WTC11 (cell line): Measurements from ENCODE around the gene HDGFL2. TPM values are rescaled to one million over a fixed set of nuclear protein-coding genes. Genes with fewer than 3 reads are reported as not detected.
A peak's percentile ranks its signal among the peaks of the same experiment; 100 is the strongest.

Experiments used
- ATAC-seq: fragments of 200-7000 bp; cut with Tn5 transposase; 2 replicates; pipeline ENCODE4 v1.10.0; 2021; ENCODE audit warnings: mild to moderate bottlenecking, moderate library complexity
- CTCF ChIA-PET: fragments of 300-600 bp; sonication (Branson Sonifier 250); formaldehyde crosslinking; loops from one replicate; lab custom pipeline; 2021; ENCODE audit warnings: antibody characterized with exemption; lab: Charles Lee
- POLR2A ChIA-PET: fragments of 350-600 bp; sonication (Branson Sonifier 250); formaldehyde crosslinking; loops from one replicate; lab custom pipeline; 2021; ENCODE audit warnings: antibody characterized with exemption; lab: Charles Lee
- DNase-seq: peaks from one replicate; pipeline ENCODE4 v3.0.0; 2021; ENCODE audit warnings: low spot score
- H3K27ac Mint-ChIP-seq: 2 replicates; pipeline ENCODE4 v1.8.0; 2021; ENCODE audit warnings: mixed read lengths
- H3K27me3 Mint-ChIP-seq: 2 replicates; pipeline ENCODE4 v1.8.0; 2021; ENCODE audit warnings: low read depth, mild to moderate bottlenecking, moderate library complexity, mixed read lengths
- H3K36me3 Mint-ChIP-seq: 2 replicates; pipeline ENCODE4 v1.8.0; 2021; ENCODE audit warnings: mixed read lengths
- H3K4me1 Mint-ChIP-seq: 2 replicates; pipeline ENCODE4 v1.8.0; 2022; ENCODE audit warnings: mixed read lengths
- H3K4me3 Mint-ChIP-seq: 2 replicates; pipeline ENCODE4 v1.8.0; 2021; ENCODE audit warnings: mild to moderate bottlenecking, moderate library complexity, mixed read lengths
- H3K9me3 Mint-ChIP-seq: 2 replicates; pipeline ENCODE4 v1.8.0; 2021; ENCODE audit warnings: mixed read lengths
- CTCF ChIP-seq: fragments of 200-600 bp; IDR thresholded peaks from 2 replicates; pipeline ENCODE4 v1.8.0; 2022; ENCODE audit warnings: antibody characterized with exemption
- FOXK1 ChIP-seq: sonication (generic); formaldehyde crosslinking; IDR thresholded peaks from 2 replicates; pipeline ENCODE4 v1.8.0; 2022; ENCODE audit warnings: mild to moderate bottlenecking, moderate library complexity, missing genetic modification reagents
- FOXP1 ChIP-seq: sonication (generic); formaldehyde crosslinking; IDR thresholded peaks from 2 replicates; pipeline ENCODE4 v1.8.0; 2022; ENCODE audit warnings: missing genetic modification reagents, mild to moderate bottlenecking, moderate library complexity, borderline replicate concordance
- FOXP4 ChIP-seq: sonication (generic); formaldehyde crosslinking; IDR thresholded peaks from 2 replicates; pipeline ENCODE4 v1.8.0; 2022; ENCODE audit warnings: mild to moderate bottlenecking, missing genetic modification reagents
- HMGXB4 ChIP-seq: sonication (generic); formaldehyde crosslinking; IDR thresholded peaks from 2 replicates; pipeline ENCODE4 v1.8.1; 2023; ENCODE audit warnings: mild to moderate bottlenecking, moderate library complexity, missing genetic modification reagents
- IRF2 ChIP-seq: sonication (generic); formaldehyde crosslinking; IDR thresholded peaks from 2 replicates; pipeline ENCODE4 v1.8.0; 2022; ENCODE audit warnings: low read depth, missing genetic modification reagents, borderline replicate concordance
- OVOL2 ChIP-seq: fragments of 250-450 bp; sonication (Bioruptor Pico); IDR thresholded peaks from 2 replicates; pipeline ENCODE4 v1.9.0; 2021; ENCODE audit warnings: mild to moderate bottlenecking, borderline replicate concordance
- SP1 ChIP-seq: sonication (generic); formaldehyde crosslinking; conservative IDR thresholded peaks from 2 replicates; pipeline ENCODE4 v1.8.1; 2022; ENCODE audit warnings: missing genetic modification reagents
- TCF7 ChIP-seq: sonication (generic); formaldehyde crosslinking; IDR thresholded peaks from 2 replicates; pipeline ENCODE4 v1.8.0; 2022; ENCODE audit warnings: mild to moderate bottlenecking, low read depth, missing genetic modification reagents, moderate library complexity
- TEAD1 ChIP-seq: sonication (generic); formaldehyde crosslinking; IDR thresholded peaks from 2 replicates; pipeline ENCODE4 v1.8.0; 2022; ENCODE audit warnings: mild to moderate bottlenecking, missing genetic modification reagents
- ZNF121 ChIP-seq: sonication (generic); formaldehyde crosslinking; IDR thresholded peaks from 2 replicates; pipeline ENCODE4 v1.8.0; 2023; ENCODE audit warnings: missing genetic modification reagents
- ZNF138 ChIP-seq: sonication (generic); formaldehyde crosslinking; conservative IDR thresholded peaks from 2 replicates; pipeline ENCODE4 v1.8.1; 2022; ENCODE audit warnings: mild to moderate bottlenecking, moderate library complexity, missing genetic modification reagents
- ZNF263 ChIP-seq: sonication (generic); formaldehyde crosslinking; IDR thresholded peaks from 2 replicates; pipeline ENCODE4 v1.8.1; 2022; ENCODE audit warnings: low read depth, mild to moderate bottlenecking, moderate library complexity, missing genetic modification reagents
- ZNF317 ChIP-seq: sonication (generic); formaldehyde crosslinking; IDR thresholded peaks from 2 replicates; pipeline ENCODE4 v1.8.1; 2023; ENCODE audit warnings: low read depth, mild to moderate bottlenecking, moderate library complexity, missing genetic modification reagents, borderline replicate concordance
- total RNA-seq: library from RNA; stranded (reverse); gene quantifications from 3 replicates; pipeline ENCODE4 v1.2.3, GENCODE V29; 2021
- TF ChIP-seq, protein P1 (sequence below): sonication (generic); formaldehyde crosslinking; IDR thresholded peaks from 2 replicates; pipeline ENCODE4 v1.8.1; 2022; ENCODE audit warnings: missing genetic modification reagents, borderline replicate concordance
- TF ChIP-seq, protein P2 (sequence below): sonication (generic); formaldehyde crosslinking; IDR thresholded peaks from 2 replicates; pipeline ENCODE4 v1.8.1; 2023; ENCODE audit warnings: mild to moderate bottlenecking, missing genetic modification reagents, borderline replicate concordance
- TF ChIP-seq, protein P3 (sequence below): sonication (generic); formaldehyde crosslinking; IDR thresholded peaks from 2 replicates; pipeline ENCODE4 v1.8.0; 2022; ENCODE audit warnings: missing genetic modification reagents

Gene HDGFL2
- total RNA-seq, 1 experiment from 2014 or later: 115 TPM

GRCh38 chr19:4523306-4524110 is 51.4 kb downstream of the HDGFL2 start:
- DNase-seq: peak; percentile 76
- POLR2A ChIA-PET: no interaction called here
- Mint-ChIP-seq H3K36me3 (no peaks in the 10 kb centered on the region), H3K27me3 (peaks cover 47% of the 10 kb centered on the region), H3K9me3 (no peaks in the 10 kb centered on the region), H3K4me3 (no peak overlapping the region), H3K4me1 (no peaks in the 10 kb centered on the region), H3K27ac (no peak overlapping the region)
- CTCF ChIA-PET: interaction anchor here (0.5 to 5.9 kb wide), 61 partner anchors 8 to 465 kb away, joined by 3 to 285 read pairs (median 4); partner anchors contain the start of genes CHAF1A, FEM1A, HDGFL2 and LRG1
- 0 out of 2 replicates have a peak, but pooled peaks have one; percentile 31 for ATAC-seq
- TF ChIP-seq CTCF (peak; percentile 80), SP1 (0 out of 2 replicates have a peak, but pooled peaks have one; percentile 39), FOXP1 (peak; percentile 70; the same call in 1 of the 2 replicates), ZNF138 (CRISPR knock-in tag) (no peak), HMGXB4 (CRISPR knock-in tag) (no peak), IRF2 (CRISPR knock-in tag) (no peak), ZNF263 (CRISPR knock-in tag) (no peak), OVOL2 (CRISPR knock-in tag) (no peak), ZNF317 (no peak), TCF7 (peak; percentile 73; the same call in 1 of the 2 replicates), FOXP4 (CRISPR knock-in tag) (no peak), ZNF121 (no peak), TEAD1 (no peak), FOXK1 (no peak)
- TF ChIP-seq, protein P1, sequence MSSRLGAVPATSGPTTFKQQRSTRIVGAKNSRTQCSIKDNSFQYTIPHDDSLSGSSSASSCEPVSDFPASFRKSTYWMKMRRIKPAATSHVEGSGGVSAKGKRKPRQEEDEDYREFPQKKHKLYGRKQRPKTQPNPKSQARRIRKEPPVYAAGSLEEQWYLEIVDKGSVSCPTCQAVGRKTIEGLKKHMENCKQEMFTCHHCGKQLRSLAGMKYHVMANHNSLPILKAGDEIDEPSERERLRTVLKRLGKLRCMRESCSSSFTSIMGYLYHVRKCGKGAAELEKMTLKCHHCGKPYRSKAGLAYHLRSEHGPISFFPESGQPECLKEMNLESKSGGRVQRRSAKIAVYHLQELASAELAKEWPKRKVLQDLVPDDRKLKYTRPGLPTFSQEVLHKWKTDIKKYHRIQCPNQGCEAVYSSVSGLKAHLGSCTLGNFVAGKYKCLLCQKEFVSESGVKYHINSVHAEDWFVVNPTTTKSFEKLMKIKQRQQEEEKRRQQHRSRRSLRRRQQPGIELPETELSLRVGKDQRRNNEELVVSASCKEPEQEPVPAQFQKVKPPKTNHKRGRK (CRISPR knock-in tag): no peak
- TF ChIP-seq, protein P2, sequence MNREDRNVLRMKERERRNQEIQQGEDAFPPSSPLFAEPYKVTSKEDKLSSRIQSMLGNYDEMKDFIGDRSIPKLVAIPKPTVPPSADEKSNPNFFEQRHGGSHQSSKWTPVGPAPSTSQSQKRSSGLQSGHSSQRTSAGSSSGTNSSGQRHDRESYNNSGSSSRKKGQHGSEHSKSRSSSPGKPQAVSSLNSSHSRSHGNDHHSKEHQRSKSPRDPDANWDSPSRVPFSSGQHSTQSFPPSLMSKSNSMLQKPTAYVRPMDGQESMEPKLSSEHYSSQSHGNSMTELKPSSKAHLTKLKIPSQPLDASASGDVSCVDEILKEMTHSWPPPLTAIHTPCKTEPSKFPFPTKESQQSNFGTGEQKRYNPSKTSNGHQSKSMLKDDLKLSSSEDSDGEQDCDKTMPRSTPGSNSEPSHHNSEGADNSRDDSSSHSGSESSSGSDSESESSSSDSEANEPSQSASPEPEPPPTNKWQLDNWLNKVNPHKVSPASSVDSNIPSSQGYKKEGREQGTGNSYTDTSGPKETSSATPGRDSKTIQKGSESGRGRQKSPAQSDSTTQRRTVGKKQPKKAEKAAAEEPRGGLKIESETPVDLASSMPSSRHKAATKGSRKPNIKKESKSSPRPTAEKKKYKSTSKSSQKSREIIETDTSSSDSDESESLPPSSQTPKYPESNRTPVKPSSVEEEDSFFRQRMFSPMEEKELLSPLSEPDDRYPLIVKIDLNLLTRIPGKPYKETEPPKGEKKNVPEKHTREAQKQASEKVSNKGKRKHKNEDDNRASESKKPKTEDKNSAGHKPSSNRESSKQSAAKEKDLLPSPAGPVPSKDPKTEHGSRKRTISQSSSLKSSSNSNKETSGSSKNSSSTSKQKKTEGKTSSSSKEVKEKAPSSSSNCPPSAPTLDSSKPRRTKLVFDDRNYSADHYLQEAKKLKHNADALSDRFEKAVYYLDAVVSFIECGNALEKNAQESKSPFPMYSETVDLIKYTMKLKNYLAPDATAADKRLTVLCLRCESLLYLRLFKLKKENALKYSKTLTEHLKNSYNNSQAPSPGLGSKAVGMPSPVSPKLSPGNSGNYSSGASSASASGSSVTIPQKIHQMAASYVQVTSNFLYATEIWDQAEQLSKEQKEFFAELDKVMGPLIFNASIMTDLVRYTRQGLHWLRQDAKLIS (CRISPR knock-in tag): no peak
- TF ChIP-seq, protein P3, sequence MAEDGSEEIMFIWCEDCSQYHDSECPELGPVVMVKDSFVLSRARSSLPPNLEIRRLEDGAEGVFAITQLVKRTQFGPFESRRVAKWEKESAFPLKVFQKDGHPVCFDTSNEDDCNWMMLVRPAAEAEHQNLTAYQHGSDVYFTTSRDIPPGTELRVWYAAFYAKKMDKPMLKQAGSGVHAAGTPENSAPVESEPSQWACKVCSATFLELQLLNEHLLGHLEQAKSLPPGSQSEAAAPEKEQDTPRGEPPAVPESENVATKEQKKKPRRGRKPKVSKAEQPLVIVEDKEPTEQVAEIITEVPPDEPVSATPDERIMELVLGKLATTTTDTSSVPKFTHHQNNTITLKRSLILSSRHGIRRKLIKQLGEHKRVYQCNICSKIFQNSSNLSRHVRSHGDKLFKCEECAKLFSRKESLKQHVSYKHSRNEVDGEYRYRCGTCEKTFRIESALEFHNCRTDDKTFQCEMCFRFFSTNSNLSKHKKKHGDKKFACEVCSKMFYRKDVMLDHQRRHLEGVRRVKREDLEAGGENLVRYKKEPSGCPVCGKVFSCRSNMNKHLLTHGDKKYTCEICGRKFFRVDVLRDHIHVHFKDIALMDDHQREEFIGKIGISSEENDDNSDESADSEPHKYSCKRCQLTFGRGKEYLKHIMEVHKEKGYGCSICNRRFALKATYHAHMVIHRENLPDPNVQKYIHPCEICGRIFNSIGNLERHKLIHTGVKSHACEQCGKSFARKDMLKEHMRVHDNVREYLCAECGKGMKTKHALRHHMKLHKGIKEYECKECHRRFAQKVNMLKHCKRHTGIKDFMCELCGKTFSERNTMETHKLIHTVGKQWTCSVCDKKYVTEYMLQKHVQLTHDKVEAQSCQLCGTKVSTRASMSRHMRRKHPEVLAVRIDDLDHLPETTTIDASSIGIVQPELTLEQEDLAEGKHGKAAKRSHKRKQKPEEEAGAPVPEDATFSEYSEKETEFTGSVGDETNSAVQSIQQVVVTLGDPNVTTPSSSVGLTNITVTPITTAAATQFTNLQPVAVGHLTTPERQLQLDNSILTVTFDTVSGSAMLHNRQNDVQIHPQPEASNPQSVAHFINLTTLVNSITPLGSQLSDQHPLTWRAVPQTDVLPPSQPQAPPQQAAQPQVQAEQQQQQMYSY (CRISPR knock-in tag): peak; percentile 55; the same call in 1 of the 2 replicates
